ENCODE results near the gene PRKCE. TPM values are rescaled to one million over a fixed set of nuclear protein-coding genes. Genes with fewer than 3 reads are reported as not detected.

PRKCE gene
- total and polyA plus RNA-seq, 2 donors (not counting 1 experiment from before 2014, with no cell fraction given) = 14.1 to 19.0 TPM

- H4K20me1 ChIP-seq (ENCODE audit: control insufficient read depth, extremely low read depth, insufficient read depth, low read length) = no peaks in the 10 kb centered on the region
- no peak overlapping the region for H2AFZ ChIP-seq (ENCODE audit: low read length)
- no peak overlapping the region for H3K27ac ChIP-seq (ENCODE audit: insufficient read depth, low read length)
- H3K4me3 ChIP-seq (replicated peaks in 1 of 4; ENCODE audit: control extremely low read depth in 1 of 4, insufficient read depth in 1 of 4, low read depth in 3 of 4, low read length in 4 of 4) = no peak overlapping the region
- H3K36me3 ChIP-seq (ENCODE audit: control insufficient read depth, insufficient read depth, low read length) = no peaks in the 10 kb centered on the region
- peaks cover 9% of the 10 kb centered on the region for H3K4me1 ChIP-seq (ENCODE audit: control insufficient read depth, extremely low read depth, insufficient read depth, low read length)
- H3K79me2 ChIP-seq (ENCODE audit: control insufficient read depth, insufficient read depth, low read length) = peaks cover 5% of the 10 kb centered on the region
- H3K27me3 ChIP-seq (ENCODE audit: control insufficient read depth, insufficient read depth, low read length) = no peaks in the 10 kb centered on the region
- DNase-seq (ENCODE audit: low read depth in 2 of 2) = no peak
- TF ChIP-seq EZH2 (IDR thresholded peaks at IDR 0.05; ENCODE audit: low read length, missing control alignments) = no peak
- TF ChIP-seq, protein P1, sequence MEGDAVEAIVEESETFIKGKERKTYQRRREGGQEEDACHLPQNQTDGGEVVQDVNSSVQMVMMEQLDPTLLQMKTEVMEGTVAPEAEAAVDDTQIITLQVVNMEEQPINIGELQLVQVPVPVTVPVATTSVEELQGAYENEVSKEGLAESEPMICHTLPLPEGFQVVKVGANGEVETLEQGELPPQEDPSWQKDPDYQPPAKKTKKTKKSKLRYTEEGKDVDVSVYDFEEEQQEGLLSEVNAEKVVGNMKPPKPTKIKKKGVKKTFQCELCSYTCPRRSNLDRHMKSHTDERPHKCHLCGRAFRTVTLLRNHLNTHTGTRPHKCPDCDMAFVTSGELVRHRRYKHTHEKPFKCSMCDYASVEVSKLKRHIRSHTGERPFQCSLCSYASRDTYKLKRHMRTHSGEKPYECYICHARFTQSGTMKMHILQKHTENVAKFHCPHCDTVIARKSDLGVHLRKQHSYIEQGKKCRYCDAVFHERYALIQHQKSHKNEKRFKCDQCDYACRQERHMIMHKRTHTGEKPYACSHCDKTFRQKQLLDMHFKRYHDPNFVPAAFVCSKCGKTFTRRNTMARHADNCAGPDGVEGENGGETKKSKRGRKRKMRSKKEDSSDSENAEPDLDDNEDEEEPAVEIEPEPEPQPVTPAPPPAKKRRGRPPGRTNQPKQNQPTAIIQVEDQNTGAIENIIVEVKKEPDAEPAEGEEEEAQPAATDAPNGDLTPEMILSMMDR (conservative IDR thresholded peaks at IDR 0.05 in 1 of 2, IDR thresholded peaks at IDR 0.05 in 1 of 2; ENCODE audit: low read depth in 1 of 2, low read length in 2 of 2) = no peak
- no peak overlapping the region for H3K9ac ChIP-seq (ENCODE audit: insufficient read depth, low read length)
- no peaks in the 10 kb centered on the region for H3K9me3 ChIP-seq (ENCODE audit: control insufficient read depth, insufficient read depth, low read depth, low read length)
- no peak overlapping the region for H3K4me2 ChIP-seq (ENCODE audit: extremely low read depth, insufficient read depth, low read length)
Measured at GRCh38 chr2:45680351-45680967, 29.0 kb downstream of the PRKCE start.

DNA sequence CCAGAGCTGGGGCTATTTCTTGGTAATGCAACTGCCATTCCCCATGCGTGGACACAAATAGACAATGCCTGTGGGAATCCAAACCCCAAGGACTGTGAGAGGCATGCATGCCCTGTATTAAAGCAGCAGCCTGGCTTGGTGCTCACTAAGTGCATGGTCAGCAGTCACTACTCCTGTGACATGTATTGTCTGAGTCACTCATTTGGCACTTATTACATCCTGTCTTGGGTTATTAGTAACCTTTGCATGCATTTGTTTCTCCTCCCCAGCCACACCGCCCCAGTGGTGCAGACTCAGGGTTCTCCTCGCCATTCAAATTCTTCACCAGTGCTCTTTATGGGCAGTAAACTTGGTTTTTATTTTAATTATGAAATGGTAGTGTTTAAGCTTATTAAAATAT is 30.2 kb downstream of the PRKCE start:
- Histone ChIP-seq H2AFZ (ENCODE audit: low read length) (no peak overlapping the region), H3K9me3 (ENCODE audit: control insufficient read depth, insufficient read depth, low read depth, low read length) (no peaks in the 10 kb centered on the region), H3K27me3 (ENCODE audit: control insufficient read depth, insufficient read depth, low read length) (no peaks in the 10 kb centered on the region), H3K27ac (ENCODE audit: insufficient read depth, low read length) (no peak overlapping the region), H3K79me2 (ENCODE audit: control insufficient read depth, insufficient read depth, low read length) (peaks cover 2% of the 10 kb centered on the region), H3K4me3 (replicated peaks in 1 of 4; ENCODE audit: control extremely low read depth in 1 of 4, insufficient read depth in 1 of 4, low read depth in 3 of 4, low read length in 4 of 4) (no peak overlapping the region), H3K36me3 (ENCODE audit: control insufficient read depth, insufficient read depth, low read length) (no peaks in the 10 kb centered on the region), H4K20me1 (ENCODE audit: control insufficient read depth, extremely low read depth, insufficient read depth, low read length) (no peaks in the 10 kb centered on the region), H3K4me1 (ENCODE audit: control insufficient read depth, extremely low read depth, insufficient read depth, low read length) (peaks cover 6% of the 10 kb centered on the region), H3K4me2 (ENCODE audit: extremely low read depth, insufficient read depth, low read length) (no peak overlapping the region), H3K9ac (ENCODE audit: insufficient read depth, low read length) (no peak overlapping the region)
- no peak for TF ChIP-seq EZH2 (IDR thresholded peaks at IDR 0.05; ENCODE audit: low read length, missing control alignments)
- TF ChIP-seq, protein P1 (conservative IDR thresholded peaks at IDR 0.05 in 1 of 2, IDR thresholded peaks at IDR 0.05 in 1 of 2; ENCODE audit: low read depth in 1 of 2, low read length in 2 of 2) = no peak
- peak; percentile 81 to 93 for DNase-seq (ENCODE audit: low read depth in 2 of 2)

DNA sequence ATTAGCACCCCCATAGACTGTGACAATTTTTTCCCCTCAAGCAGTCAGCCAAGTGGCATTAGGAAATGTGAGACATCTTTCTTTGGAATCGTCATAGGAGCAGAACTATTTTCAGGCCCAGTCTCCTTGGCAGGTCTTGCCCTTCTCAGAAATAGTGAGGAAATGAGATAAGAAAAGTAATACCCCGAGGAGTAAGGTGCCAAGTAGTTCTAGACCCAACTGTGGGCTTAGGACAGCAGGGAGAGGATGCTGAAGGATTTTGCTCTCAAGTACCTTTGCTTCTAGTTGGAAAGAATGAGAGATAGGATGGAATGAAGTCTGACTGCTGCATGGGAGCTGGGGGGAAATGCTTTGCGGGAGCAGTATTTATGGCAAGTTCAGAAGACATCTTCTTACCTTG is 31.8 kb downstream of the PRKCE start:
- H3K9ac ChIP-seq (ENCODE audit: insufficient read depth, low read length) = no peak overlapping the region
- no peaks in the 10 kb centered on the region for H4K20me1 ChIP-seq (ENCODE audit: control insufficient read depth, extremely low read depth, insufficient read depth, low read length)
- H3K4me3 ChIP-seq (replicated peaks in 1 of 4; ENCODE audit: control extremely low read depth in 1 of 4, insufficient read depth in 1 of 4, low read depth in 3 of 4, low read length in 4 of 4) = no peak overlapping the region
- TF ChIP-seq EZH2 (IDR thresholded peaks at IDR 0.05; ENCODE audit: low read length, missing control alignments) = no peak
- TF ChIP-seq, protein P1 (conservative IDR thresholded peaks at IDR 0.05 in 1 of 2, IDR thresholded peaks at IDR 0.05 in 1 of 2; ENCODE audit: low read depth in 1 of 2, low read length in 2 of 2) = no peak
- H3K79me2 ChIP-seq (ENCODE audit: control insufficient read depth, insufficient read depth, low read length) = peaks cover 2% of the 10 kb centered on the region
- no peaks in the 10 kb centered on the region for H3K27me3 ChIP-seq (ENCODE audit: control insufficient read depth, insufficient read depth, low read length)
- no peak overlapping the region for H2AFZ ChIP-seq (ENCODE audit: low read length)
- no peak overlapping the region for H3K27ac ChIP-seq (ENCODE audit: insufficient read depth, low read length)
- H3K4me2 ChIP-seq (ENCODE audit: extremely low read depth, insufficient read depth, low read length) = no peak overlapping the region
- peaks cover 6% of the 10 kb centered on the region for H3K4me1 ChIP-seq (ENCODE audit: control insufficient read depth, extremely low read depth, insufficient read depth, low read length)
- no peaks in the 10 kb centered on the region for H3K36me3 ChIP-seq (ENCODE audit: control insufficient read depth, insufficient read depth, low read length)
- DNase-seq (ENCODE audit: low read depth in 2 of 2) = no peak
- no peaks in the 10 kb centered on the region for H3K9me3 ChIP-seq (ENCODE audit: control insufficient read depth, insufficient read depth, low read depth, low read length)

Data from fibroblast of lung (primary cell).